WTC11 (cell line): ENCODE results near the gene GPRIN2. TPM values are rescaled to one million over a fixed set of nuclear protein-coding genes. Genes with fewer than 3 reads are reported as not detected.

Experiments used
- ATAC-seq: fragments of 200-7000 bp; cut with Tn5 transposase; 2 replicates; pipeline ENCODE4 v1.10.0; 2021; ENCODE audit warnings: mild to moderate bottlenecking, moderate library complexity
- CTCF ChIA-PET: fragments of 300-600 bp; sonication (Branson Sonifier 250); formaldehyde crosslinking; loops from one replicate; lab custom pipeline; 2021; ENCODE audit warnings: antibody characterized with exemption; lab: Charles Lee
- POLR2A ChIA-PET: fragments of 350-600 bp; sonication (Branson Sonifier 250); formaldehyde crosslinking; loops from one replicate; lab custom pipeline; 2021; ENCODE audit warnings: antibody characterized with exemption; lab: Charles Lee
- DNase-seq: peaks from one replicate; pipeline ENCODE4 v3.0.0; 2021; ENCODE audit warnings: low spot score
- H3K27ac Mint-ChIP-seq: 2 replicates; pipeline ENCODE4 v1.8.0; 2021; ENCODE audit warnings: mixed read lengths
- H3K27me3 Mint-ChIP-seq: 2 replicates; pipeline ENCODE4 v1.8.0; 2021; ENCODE audit warnings: low read depth, mild to moderate bottlenecking, moderate library complexity, mixed read lengths
- H3K36me3 Mint-ChIP-seq: 2 replicates; pipeline ENCODE4 v1.8.0; 2021; ENCODE audit warnings: mixed read lengths
- H3K4me1 Mint-ChIP-seq: 2 replicates; pipeline ENCODE4 v1.8.0; 2022; ENCODE audit warnings: mixed read lengths
- H3K4me3 Mint-ChIP-seq: 2 replicates; pipeline ENCODE4 v1.8.0; 2021; ENCODE audit warnings: mild to moderate bottlenecking, moderate library complexity, mixed read lengths
- H3K9me3 Mint-ChIP-seq: 2 replicates; pipeline ENCODE4 v1.8.0; 2021; ENCODE audit warnings: mixed read lengths
- ARID4B ChIP-seq: sonication (generic); formaldehyde crosslinking; IDR thresholded peaks from 2 replicates; pipeline ENCODE4 v1.8.0; 2023; ENCODE audit warnings: missing genetic modification reagents, mild to moderate bottlenecking, borderline replicate concordance
- CBFB ChIP-seq: sonication (generic); formaldehyde crosslinking; IDR thresholded peaks from 2 replicates; pipeline ENCODE4 v1.8.1; 2022; ENCODE audit warnings: mild to moderate bottlenecking, low read depth, missing genetic modification reagents
- CTCF ChIP-seq: fragments of 200-600 bp; IDR thresholded peaks from 2 replicates; pipeline ENCODE4 v1.8.0; 2022; ENCODE audit warnings: antibody characterized with exemption
- EMX1 ChIP-seq: fragments of 250-450 bp; sonication (Bioruptor Pico); IDR thresholded peaks from 2 replicates; pipeline ENCODE4 v1.8.0; 2021; ENCODE audit warnings: mild to moderate bottlenecking
- GABPB1 ChIP-seq: sonication (generic); formaldehyde crosslinking; IDR thresholded peaks from 2 replicates; pipeline ENCODE4 v1.8.1; 2023; ENCODE audit warnings: mild to moderate bottlenecking, missing genetic modification reagents
- GRHL2 ChIP-seq: fragments of 250-450 bp; sonication (Bioruptor Pico); IDR thresholded peaks from 2 replicates; pipeline ENCODE4 v1.8.0; 2022; ENCODE audit warnings: mild to moderate bottlenecking, moderate library complexity; ENCODE audit not compliant: insufficient replicate concordance, severe bottlenecking
- HMGXB4 ChIP-seq: sonication (generic); formaldehyde crosslinking; IDR thresholded peaks from 2 replicates; pipeline ENCODE4 v1.8.1; 2023; ENCODE audit warnings: mild to moderate bottlenecking, moderate library complexity, missing genetic modification reagents
- MYBL2 ChIP-seq: sonication (generic); formaldehyde crosslinking; IDR thresholded peaks from 2 replicates; pipeline ENCODE4 v1.8.1; 2023; ENCODE audit warnings: mild to moderate bottlenecking, moderate library complexity, missing genetic modification reagents
- NFATC4 ChIP-seq: fragments of 250-450 bp; sonication (Bioruptor Pico); IDR thresholded peaks from 2 replicates; pipeline ENCODE4 v1.9.0; 2021; ENCODE audit warnings: mild to moderate bottlenecking
- NFE2L1 ChIP-seq: sonication (generic); formaldehyde crosslinking; IDR thresholded peaks from 2 replicates; pipeline ENCODE4 v1.8.1; 2023; ENCODE audit warnings: missing genetic modification reagents
- OVOL2 ChIP-seq: fragments of 250-450 bp; sonication (Bioruptor Pico); IDR thresholded peaks from 2 replicates; pipeline ENCODE4 v1.9.0; 2021; ENCODE audit warnings: mild to moderate bottlenecking, borderline replicate concordance
- SMAD4 ChIP-seq: sonication (generic); formaldehyde crosslinking; IDR thresholded peaks from 2 replicates; pipeline ENCODE4 v1.8.0; 2022; ENCODE audit warnings: mild to moderate bottlenecking, missing genetic modification reagents
- TCF7 ChIP-seq: sonication (generic); formaldehyde crosslinking; IDR thresholded peaks from 2 replicates; pipeline ENCODE4 v1.8.0; 2022; ENCODE audit warnings: mild to moderate bottlenecking, low read depth, missing genetic modification reagents, moderate library complexity
- ZNF121 ChIP-seq: sonication (generic); formaldehyde crosslinking; IDR thresholded peaks from 2 replicates; pipeline ENCODE4 v1.8.0; 2023; ENCODE audit warnings: missing genetic modification reagents
- ZNF416 ChIP-seq: fragments of 250-450 bp; sonication (Bioruptor Pico); IDR thresholded peaks from 2 replicates; pipeline ENCODE4 v1.9.0; 2021; ENCODE audit warnings: mild to moderate bottlenecking, inconsistent platforms
- ZNF423 ChIP-seq: fragments of 250-450 bp; sonication (Bioruptor Pico); IDR thresholded peaks from 2 replicates; pipeline ENCODE4 v2.1.2; 2022; ENCODE audit warnings: mild to moderate bottlenecking, moderate library complexity
- total RNA-seq: library from RNA; stranded (reverse); gene quantifications from 3 replicates; pipeline ENCODE4 v1.2.3, GENCODE V29; 2021
- TF ChIP-seq, protein P1 (sequence below): sonication (generic); formaldehyde crosslinking; IDR thresholded peaks from 2 replicates; pipeline ENCODE4 v1.8.1; 2022; ENCODE audit warnings: mild to moderate bottlenecking, moderate library complexity, missing genetic modification reagents
- TF ChIP-seq, protein P2 (sequence below): sonication (generic); formaldehyde crosslinking; IDR thresholded peaks from 2 replicates; pipeline ENCODE4 v1.8.1; 2023; ENCODE audit warnings: mild to moderate bottlenecking, missing genetic modification reagents
- TF ChIP-seq, protein P3 (sequence below): fragments of 250-450 bp; sonication (Bioruptor Pico); IDR thresholded peaks from 2 replicates; pipeline ENCODE4 v1.9.0; 2021; ENCODE audit warnings: mild to moderate bottlenecking

The GPRIN2 gene
- total RNA-seq, 1 experiment from 2014 or later: 17.5 TPM

GRCh38 chr10:46537309-46537708, 19.1 kb downstream of the GPRIN2 start:
- POLR2A ChIA-PET: no interaction called here
- peaks cover 25% of the 10 kb centered on the region for H3K4me1 Mint-ChIP-seq
- CTCF ChIA-PET: interaction anchor here (4.7 kb wide), 1 partner anchor 309 kb away, joined by 18 read pairs; no protein-coding TSS in a partner anchor
- TF ChIP-seq ZNF423 (CRISPR knock-in tag) (0 out of 2 replicates have a peak, but pooled peaks have one; percentile 29), CBFB (CRISPR knock-in tag) (no peak)
- no peak overlapping the region for H3K4me3 Mint-ChIP-seq
- DNase-seq: peak; percentile 28
- H3K9me3 Mint-ChIP-seq: no peaks in the 10 kb centered on the region
- no peak for ATAC-seq
- H3K36me3 Mint-ChIP-seq: no peaks in the 10 kb centered on the region
- H3K27ac Mint-ChIP-seq: no peak overlapping the region
- peaks cover 9% of the 10 kb centered on the region for H3K27me3 Mint-ChIP-seq

- Mint-ChIP-seq H3K4me3 (no peak overlapping the region), H3K27me3 (peaks cover 9% of the 10 kb centered on the region), H3K9me3 (no peaks in the 10 kb centered on the region), H3K36me3 (no peaks in the 10 kb centered on the region), H3K4me1 (peaks cover 19% of the 10 kb centered on the region), H3K27ac (no peak overlapping the region)
- TF ChIP-seq OVOL2 (no peak), HMGXB4 (CRISPR knock-in tag) (no peak)
- CTCF ChIA-PET: interaction anchor here (4.7 kb wide), 1 partner anchor 309 kb away, joined by 18 read pairs; no protein-coding TSS in a partner anchor
- ATAC-seq (no peak; the same call in 1 of the 2 replicates), DNase-seq (peak; percentile 14)
- POLR2A ChIA-PET: no interaction called here
Measured at GRCh38 chr10:46536781-46537180, 19.7 kb downstream of the GPRIN2 start.

DNA sequence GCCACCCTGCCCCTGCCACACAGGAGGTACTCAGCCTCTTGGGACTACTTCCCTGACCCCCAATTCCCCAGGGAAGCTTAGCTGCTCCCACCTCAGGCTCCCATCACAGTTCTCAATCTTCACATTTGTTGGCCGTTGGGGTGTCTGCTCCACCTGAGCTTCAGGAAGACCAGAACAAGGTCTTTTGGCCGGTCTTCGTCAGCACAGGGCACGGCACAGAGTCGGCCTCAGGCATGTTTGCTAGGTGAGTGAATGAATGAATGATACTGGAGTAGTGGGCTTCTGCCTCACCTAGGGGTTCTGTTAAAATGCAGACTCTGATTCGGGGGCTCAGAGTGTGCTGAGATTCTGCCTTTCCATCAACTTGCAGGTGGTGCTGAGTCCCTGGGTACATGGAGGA, 20.3 kb downstream of the GPRIN2 start:
- peaks cover 9% of the 10 kb centered on the region for H3K27me3 Mint-ChIP-seq
- no peak overlapping the region for H3K27ac Mint-ChIP-seq
- ATAC-seq: no peak
- H3K9me3 Mint-ChIP-seq: no peaks in the 10 kb centered on the region
- TF ChIP-seq GABPB1 (CRISPR knock-in tag) (no peak), ARID4B (CRISPR knock-in tag) (no peak)
- POLR2A ChIA-PET: no interaction called here
- no peak overlapping the region for H3K4me3 Mint-ChIP-seq
- CTCF ChIA-PET: no interaction called here
- no peaks in the 10 kb centered on the region for H3K36me3 Mint-ChIP-seq
- peak; percentile 8 for DNase-seq
- peaks cover 19% of the 10 kb centered on the region for H3K4me1 Mint-ChIP-seq

- no peaks in the 10 kb centered on the region for H3K9me3 Mint-ChIP-seq
- ATAC-seq: peak; percentile 31; the same call in 1 of the 2 replicates
- DNase-seq: peak; percentile 10
- H3K27me3 Mint-ChIP-seq: peaks cover under 1% of the 10 kb centered on the region
- POLR2A ChIA-PET: no interaction called here
- CTCF ChIA-PET: no interaction called here
- H3K4me1 Mint-ChIP-seq: peaks cover 11% of the 10 kb centered on the region
- no peaks in the 10 kb centered on the region for H3K36me3 Mint-ChIP-seq
- TF ChIP-seq NFE2L1 (CRISPR knock-in tag) (no peak), EMX1 (CRISPR knock-in tag) (no peak), SMAD4 (CRISPR knock-in tag) (no peak), GRHL2 (CRISPR knock-in tag) (no peak), ZNF416 (no peak), NFATC4 (CRISPR knock-in tag) (no peak), CTCF (no peak), ZNF121 (CRISPR knock-in tag) (no peak), TCF7 (CRISPR knock-in tag) (no peak), MYBL2 (CRISPR knock-in tag) (no peak)
- TF ChIP-seq, protein P1, sequence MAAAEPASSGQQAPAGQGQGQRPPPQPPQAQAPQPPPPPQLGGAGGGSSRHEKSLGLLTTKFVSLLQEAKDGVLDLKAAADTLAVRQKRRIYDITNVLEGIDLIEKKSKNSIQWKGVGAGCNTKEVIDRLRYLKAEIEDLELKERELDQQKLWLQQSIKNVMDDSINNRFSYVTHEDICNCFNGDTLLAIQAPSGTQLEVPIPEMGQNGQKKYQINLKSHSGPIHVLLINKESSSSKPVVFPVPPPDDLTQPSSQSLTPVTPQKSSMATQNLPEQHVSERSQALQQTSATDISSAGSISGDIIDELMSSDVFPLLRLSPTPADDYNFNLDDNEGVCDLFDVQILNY: no peak
- TF ChIP-seq, protein P2, sequence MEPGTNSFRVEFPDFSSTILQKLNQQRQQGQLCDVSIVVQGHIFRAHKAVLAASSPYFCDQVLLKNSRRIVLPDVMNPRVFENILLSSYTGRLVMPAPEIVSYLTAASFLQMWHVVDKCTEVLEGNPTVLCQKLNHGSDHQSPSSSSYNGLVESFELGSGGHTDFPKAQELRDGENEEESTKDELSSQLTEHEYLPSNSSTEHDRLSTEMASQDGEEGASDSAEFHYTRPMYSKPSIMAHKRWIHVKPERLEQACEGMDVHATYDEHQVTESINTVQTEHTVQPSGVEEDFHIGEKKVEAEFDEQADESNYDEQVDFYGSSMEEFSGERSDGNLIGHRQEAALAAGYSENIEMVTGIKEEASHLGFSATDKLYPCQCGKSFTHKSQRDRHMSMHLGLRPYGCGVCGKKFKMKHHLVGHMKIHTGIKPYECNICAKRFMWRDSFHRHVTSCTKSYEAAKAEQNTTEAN (CRISPR knock-in tag): no peak
- TF ChIP-seq, protein P3, sequence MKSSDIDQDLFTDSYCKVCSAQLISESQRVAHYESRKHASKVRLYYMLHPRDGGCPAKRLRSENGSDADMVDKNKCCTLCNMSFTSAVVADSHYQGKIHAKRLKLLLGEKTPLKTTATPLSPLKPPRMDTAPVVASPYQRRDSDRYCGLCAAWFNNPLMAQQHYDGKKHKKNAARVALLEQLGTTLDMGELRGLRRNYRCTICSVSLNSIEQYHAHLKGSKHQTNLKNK (CRISPR knock-in tag): no peak
- TF ChIP-seq, all 79 proteins: peak for 0
- no peak overlapping the region for H3K4me3 Mint-ChIP-seq
- no peak overlapping the region for H3K27ac Mint-ChIP-seq
Measured at GRCh38 chr10:46534828-46535524, 21.5 kb downstream of the GPRIN2 start.
